Loucy (cell line): ENCODE data around the gene UBALD2.

Source experiments
- H2AFZ ChIP-seq: fragments of 200-600 bp; sonication (generic); 2 replicates; pipeline ENCODE4 v1.6.0; 2016; ENCODE audit warnings: antibody characterized with exemption, mild to moderate bottlenecking, low read length, moderate library complexity
- H3F3A ChIP-seq: fragments of 200-600 bp; 2 replicates; pipeline ENCODE4 v1.6.0; 2016; ENCODE audit warnings: antibody characterized with exemption, low read depth, mild to moderate bottlenecking
- H3K27me3 ChIP-seq: fragments of 200-600 bp; sonication (generic); 2 replicates; pipeline ENCODE4 v1.6.1; 2014; ENCODE audit warnings: low read length, mild to moderate bottlenecking; ENCODE audit not compliant: insufficient read depth, poor library complexity, severe bottlenecking
- H3K36me3 ChIP-seq: fragments of 200-600 bp; sonication (generic); 2 replicates; pipeline ENCODE4 v1.6.1; 2016; ENCODE audit warnings: low read length; ENCODE audit not compliant: insufficient read depth
- H3K4me1 ChIP-seq: fragments of 200-600 bp; sonication (generic); 2 replicates; pipeline ENCODE4 v1.5.1; 2014; ENCODE audit warnings: low read length, mild to moderate bottlenecking; ENCODE audit not compliant: insufficient read depth, poor library complexity, severe bottlenecking
- H3K4me2 ChIP-seq: fragments of 200-600 bp; sonication (generic); 2 replicates; pipeline ENCODE4 v1.6.0; 2014; ENCODE audit warnings: antibody characterized with exemption, low read length, low read depth, mild to moderate bottlenecking; ENCODE audit not compliant: poor library complexity, severe bottlenecking
- H3K4me3 ChIP-seq: fragments of 200-600 bp; sonication (generic); 2 replicates; pipeline ENCODE4 v1.5.1; 2014; ENCODE audit warnings: low read length, mild to moderate bottlenecking, mixed read lengths; ENCODE audit not compliant: poor library complexity, severe bottlenecking
- H3K79me2 ChIP-seq: fragments of 200-600 bp; sonication (generic); 2 replicates; pipeline ENCODE4 v1.6.1; 2014; ENCODE audit warnings: low read length; ENCODE audit not compliant: insufficient read depth
- H3K9ac ChIP-seq: fragments of 200-600 bp; sonication (generic); 2 replicates; pipeline ENCODE4 v1.6.0; 2014; ENCODE audit warnings: mild to moderate bottlenecking, low read depth, low read length, moderate library complexity; ENCODE audit not compliant: poor library complexity, severe bottlenecking
- H3K9me2 ChIP-seq: fragments of 200-600 bp; sonication (generic); replicated peaks from 2 replicates; pipeline ENCODE4 v1.6.1; 2016; ENCODE audit warnings: low read depth, low read length, mixed read lengths
- H3K9me3 ChIP-seq: fragments of 200-600 bp; sonication (generic); 2 replicates; pipeline ENCODE4 v1.6.1; 2014; ENCODE audit warnings: mild to moderate bottlenecking, antibody characterized with exemption, low read length, low read depth; ENCODE audit not compliant: insufficient read depth
- H4K20me1 ChIP-seq: fragments of 200-600 bp; sonication (generic); 2 replicates; pipeline ENCODE4 v1.6.0; 2014; ENCODE audit warnings: antibody characterized with exemption, low read length, mild to moderate bottlenecking; ENCODE audit not compliant: insufficient read depth, poor library complexity, severe bottlenecking
- CTCF ChIP-seq: fragments of 200-600 bp; sonication (generic); conservative IDR thresholded peaks from 2 replicates; pipeline ENCODE4 v1.5.1; 2014; ENCODE audit warnings: mild to moderate bottlenecking, antibody characterized with exemption, low read length
- EZH2phosphoT487 ChIP-seq: fragments of 200-600 bp; IDR thresholded peaks from 2 replicates; pipeline ENCODE4 v1.6.1; 2018; ENCODE audit warnings: antibody characterized with exemption, mild to moderate bottlenecking, moderate library complexity, borderline replicate concordance

Gene UBALD2

GRCh38 chr17:76262732-76263344 is 2.3 kb upstream of the UBALD2 start:
- no peaks in the 10 kb centered on the region for H3K9me3 ChIP-seq
- TF ChIP-seq CTCF (no peak), EZH2phosphoT487 (no peak)
- H3K9ac ChIP-seq = peak overlapping the region; percentile 25
- peaks cover 6% of the 10 kb centered on the region for H3F3A ChIP-seq
- H3K9me2 ChIP-seq = no peaks in the 10 kb centered on the region
- peaks cover 39% of the 10 kb centered on the region for H3K4me1 ChIP-seq
- H4K20me1 ChIP-seq = peaks cover 15% of the 10 kb centered on the region
- H3K27me3 ChIP-seq = no peaks in the 10 kb centered on the region
- no peak overlapping the region for H3K4me3 ChIP-seq
- H3K79me2 ChIP-seq = peaks cover 24% of the 10 kb centered on the region
- H3K36me3 ChIP-seq = no peaks in the 10 kb centered on the region
- peak overlapping the region; percentile 46; the same call in 1 of the 2 replicates for H2AFZ ChIP-seq
- no peak overlapping the region for H3K4me2 ChIP-seq

GRCh38 chr17:76263896-76264295 is 1.3 kb upstream of the UBALD2 start:
- Histone ChIP-seq H3K9me3 (no peaks in the 10 kb centered on the region), H3K36me3 (no peaks in the 10 kb centered on the region), H3F3A (peaks cover 6% of the 10 kb centered on the region), H2AFZ (no peak overlapping the region), H3K9ac (peak overlapping the region; percentile 63), H4K20me1 (peaks cover 25% of the 10 kb centered on the region), H3K9me2 (no peaks in the 10 kb centered on the region), H3K4me1 (peaks cover 46% of the 10 kb centered on the region), H3K4me3 (peak overlapping the region; percentile 59), H3K79me2 (peaks cover 35% of the 10 kb centered on the region), H3K4me2 (peak overlapping the region; percentile 81), H3K27me3 (no peaks in the 10 kb centered on the region)
- TF ChIP-seq EZH2phosphoT487 (no peak), CTCF (no peak)

GRCh38 chr17:76264425-76264754 is 758 bp upstream of the UBALD2 start:
- H3K4me3 ChIP-seq = peak overlapping the region; percentile 59
- peak overlapping the region; percentile 18; the same call in 1 of the 2 replicates for H2AFZ ChIP-seq
- H3K36me3 ChIP-seq = no peaks in the 10 kb centered on the region
- peaks cover 6% of the 10 kb centered on the region for H3F3A ChIP-seq
- H3K4me1 ChIP-seq = peaks cover 51% of the 10 kb centered on the region
- H3K27me3 ChIP-seq = no peaks in the 10 kb centered on the region
- H3K9me2 ChIP-seq = no peaks in the 10 kb centered on the region
- peak overlapping the region; percentile 81 for H3K4me2 ChIP-seq
- TF ChIP-seq EZH2phosphoT487 (no peak), CTCF (no peak; the same call in 1 of the 2 replicates)
- H3K79me2 ChIP-seq = peaks cover 40% of the 10 kb centered on the region
- no peaks in the 10 kb centered on the region for H3K9me3 ChIP-seq
- H4K20me1 ChIP-seq = peaks cover 30% of the 10 kb centered on the region
- H3K9ac ChIP-seq = peak overlapping the region; percentile 63
